Natural killer cell (primary cell): Measurements from ENCODE around the gene MCTP2. TPM values are rescaled to one million over a fixed set of nuclear protein-coding genes. Genes with fewer than 3 reads are reported as not detected.

Source experiments
- ATAC-seq, 3 donors: fragments of 150-1000 bp in 2 of 3; fragments of 200-7000 bp in 1 of 3; cut with Tn5 transposase; 1 replicate in 1 of 3; 2 replicates in 2 of 3; pipeline ENCODE4 v1.10.0; 2021; ENCODE audit warnings: mild to moderate bottlenecking in 2 of 3, moderate library complexity in 2 of 3
- DNase-seq, 2 donors: peaks; one replicate each; pipeline versions ENCODE4 v3.0.0 to v3.0.0-alpha.2; 2013 to 2021; ENCODE audit warnings: mixed read lengths in 1 of 2
- H3K27ac ChIP-seq: one replicate; pipeline ENCODE4 v1.5.1; 2013; ENCODE audit warnings: mild to moderate bottlenecking, low read length
- H3K27me3 ChIP-seq: one replicate; pipeline ENCODE4 v1.6.1; 2013; ENCODE audit warnings: low read length; ENCODE audit not compliant: control insufficient read depth, insufficient read depth
- H3K36me3 ChIP-seq: one replicate; pipeline ENCODE4 v1.6.1; 2013; ENCODE audit warnings: low read length; ENCODE audit not compliant: control insufficient read depth, insufficient read depth
- H3K4me1 ChIP-seq: one replicate; pipeline ENCODE4 v1.6.1; 2013; ENCODE audit warnings: low read length; ENCODE audit not compliant: control insufficient read depth, insufficient read depth
- H3K4me3 ChIP-seq: one replicate; pipeline ENCODE4 v1.5.1; 2013; ENCODE audit warnings: low read length
- H3K9me3 ChIP-seq: one replicate; pipeline ENCODE4 v1.6.1; 2013; ENCODE audit warnings: low read length; ENCODE audit not compliant: control insufficient read depth, insufficient read depth
- H3K27ac Mint-ChIP-seq, 2 donors: one replicate each; pipeline ENCODE4 v1.8.0; 2022; ENCODE audit warnings: mild to moderate bottlenecking in 2 of 2, mixed read lengths in 2 of 2, moderate library complexity in 1 of 2
- H3K27me3 Mint-ChIP-seq, 2 donors: one replicate each; pipeline ENCODE4 v1.8.0; 2022; ENCODE audit warnings: low read depth in 2 of 2, mixed read lengths in 2 of 2
- H3K36me3 Mint-ChIP-seq: one replicate; pipeline ENCODE4 v1.8.0; 2022; ENCODE audit warnings: mixed read lengths
- H3K4me1 Mint-ChIP-seq, 2 donors: one replicate each; pipeline ENCODE4 v1.8.0; 2022; ENCODE audit warnings: mixed read lengths in 2 of 2
- H3K4me3 Mint-ChIP-seq: one replicate; pipeline ENCODE4 v1.8.0; 2022; ENCODE audit warnings: mild to moderate bottlenecking, moderate library complexity, mixed read lengths
- H3K9me3 Mint-ChIP-seq, 2 donors: one replicate each; pipeline ENCODE4 v1.8.0; 2022; ENCODE audit warnings: mixed read lengths in 2 of 2
- CTCF ChIP-seq: fragments of 200-600 bp; IDR thresholded peaks from one replicate; pipeline ENCODE4 v1.8.0; 2022; ENCODE audit warnings: antibody characterized with exemption
- WGBS: methylation state at CpG from one replicate; pipeline ENCODE4 v1.1.7; 2013; ENCODE audit warnings: missing lambda C conversion rate; ENCODE audit not compliant: insufficient coverage; 5-methylcytosine and 5-hydroxymethylcytosine counted together
- intact Hi-C: fragments of 100-400 bp; cut with micrococcal nuclease; formaldehyde crosslinking; loops from one replicate; pipeline ENCODE4 v1.14.2; 2022
- total RNA-seq, 4 donors: library from RNA; stranded (reverse); fragments of 120-200 nt in 1 of 4; gene quantifications; one replicate each; pipeline versions ENCODE4 v1.2.3 to v1.2.4, GENCODE V29; 2013 to 2022

MCTP2 gene
- total RNA-seq, 3 donors from 2014 or later (not counting 1 experiment from before 2014, with no cell fraction given): 235 to 312 (median 261) TPM

GRCh38 chr15:94282269-94283250, 51.2 kb downstream of the MCTP2 start:
- H3K27ac Mint-ChIP-seq: peak overlapping the region in 1 of 2 donors; percentile 89
- H3K4me1 Mint-ChIP-seq: peaks cover 97 to 98% of the 10 kb centered on the region in 2 donors
- TF ChIP-seq CTCF: no peak
- no peak for ATAC-seq
- H3K36me3 ChIP-seq: peaks cover 23% of the 10 kb centered on the region
- peak overlapping the region; percentile 13 for H3K27ac ChIP-seq
- H3K9me3 Mint-ChIP-seq: peaks cover 0 to 4% of the 10 kb centered on the region in 2 donors
- 65% methylated on average over 6 of the region's 7 CpGs for WGBS
- H3K4me1 ChIP-seq: peaks cover 19% of the 10 kb centered on the region
- no peaks in the 10 kb centered on the region for H3K27me3 Mint-ChIP-seq
- H3K4me3 Mint-ChIP-seq: peak overlapping the region; percentile 54
- intact Hi-C loops: no loop called here
- no peak for DNase-seq
- no peak overlapping the region for H3K4me3 ChIP-seq
- no peaks in the 10 kb centered on the region for H3K27me3 ChIP-seq
- H3K9me3 ChIP-seq: no peaks in the 10 kb centered on the region
- peaks cover 28% of the 10 kb centered on the region for H3K36me3 Mint-ChIP-seq

- Mint-ChIP-seq H3K27ac (peak overlapping the region in 1 of 2 donors; percentile 93), H3K9me3 (peaks cover 0 to 10% of the 10 kb centered on the region in 2 donors), H3K4me3 (peak overlapping the region; percentile 88), H3K27me3 (no peaks in the 10 kb centered on the region), H3K36me3 (peaks cover 31% of the 10 kb centered on the region), H3K4me1 (peaks cover 89 to 94% of the 10 kb centered on the region in 2 donors)
- no peak for TF ChIP-seq CTCF
- no peaks in the 10 kb centered on the region for H3K27me3 ChIP-seq
- no peak overlapping the region for H3K4me3 ChIP-seq
- intact Hi-C loops: loop anchor here (2.0 to 5.0 kb wide), 2 partner anchors 38 to 54 kb away; partner anchors contain the start of gene MCTP2
- H3K9me3 ChIP-seq: no peaks in the 10 kb centered on the region
- peaks cover 37% of the 10 kb centered on the region for H3K4me1 ChIP-seq
- no peak for DNase-seq
- peaks cover 24% of the 10 kb centered on the region for H3K36me3 ChIP-seq
- 16% methylated on average over 3 of the region's 3 CpGs for WGBS
- H3K27ac ChIP-seq: peak overlapping the region; percentile 93
- no peak for ATAC-seq
Measured at GRCh38 chr15:94286583-94286982, 55.2 kb downstream of the MCTP2 start.

GRCh38 chr15:94287794-94288246, 56.5 kb downstream of the MCTP2 start:
- peak overlapping the region; percentile 88 for H3K4me3 Mint-ChIP-seq
- H3K36me3 Mint-ChIP-seq: peaks cover 20% of the 10 kb centered on the region
- Histone ChIP-seq H3K4me3 (peak overlapping the region; percentile 22), H3K36me3 (peaks cover 16% of the 10 kb centered on the region), H3K27me3 (no peaks in the 10 kb centered on the region), H3K9me3 (no peaks in the 10 kb centered on the region), H3K4me1 (peaks cover 33% of the 10 kb centered on the region), H3K27ac (peak overlapping the region; percentile 93)
- peaks cover 88 to 92% of the 10 kb centered on the region in 2 donors for H3K4me1 Mint-ChIP-seq
- ATAC-seq (peak; percentile 91 to 99 (median 96)), DNase-seq (peak; percentile 68 to 78)
- TF ChIP-seq CTCF: no peak
- peaks cover 0 to 6% of the 10 kb centered on the region in 2 donors for H3K9me3 Mint-ChIP-seq
- 3% methylated on average over 4 of the region's 4 CpGs for WGBS
- H3K27me3 Mint-ChIP-seq: no peaks in the 10 kb centered on the region
- peak overlapping the region in 1 of 2 donors; percentile 93 for H3K27ac Mint-ChIP-seq
- intact Hi-C loops: loop anchor here (1.0 to 5.0 kb wide), 4 partner anchors 16 to 56 kb away; partner anchors contain the start of gene MCTP2
